Epidermal melanocyte (primary cell): ENCODE measurements around the gene POU4F1.
"Not testable (repeated sequence)": the region's sequence is repeated elsewhere in the genome, so short reads cannot be mapped to it uniquely, and the experiment has no call there.

Source experiments
- DNase-seq: peaks from one replicate; pipeline ENCODE4 v3.0.0; 2011; ENCODE audit warnings: low spot score; ENCODE audit not compliant: insufficient read length

POU4F1 gene

GRCh38 chr13:78603240-78603957, at the start of gene POU4F1:
TSS of gene POU4F1 (minus strand) at chr13:78603552. CDS start at chr13:78603326, 226 bp downstream.
- DNase-seq: no peak

- DNase-seq: no peak
Observed at GRCh38 chr13:78652651-78653050, 49.3 kb upstream of the POU4F1 start.

GRCh38 chr13:78650717-78651083, 47.3 kb upstream of the POU4F1 start:
- DNase-seq: no peak

GRCh38 chr13:78649997-78650716, 46.8 kb upstream of the POU4F1 start:
- no peak for DNase-seq

GRCh38 chr13:78647109-78647678, 43.8 kb upstream of the POU4F1 start:
- DNase-seq: not testable (repeated sequence)

GRCh38 chr13:78638216-78638615, 34.9 kb upstream of the POU4F1 start:
- DNase-seq: no peak

GRCh38 chr13:78636495-78636894, 33.1 kb upstream of the POU4F1 start:
- DNase-seq: no peak

- no peak for DNase-seq
Observed at GRCh38 chr13:78632996-78633395, 29.6 kb upstream of the POU4F1 start.

GRCh38 chr13:78631077-78631476, 27.7 kb upstream of the POU4F1 start:
- DNase-seq: no peak

GRCh38 chr13:78630511-78630910, 27.2 kb upstream of the POU4F1 start:
- DNase-seq: no peak

- DNase-seq: no peak
Observed at GRCh38 chr13:78625384-78625783, 22.0 kb upstream of the POU4F1 start.

GRCh38 chr13:78623132-78623531, 19.8 kb upstream of the POU4F1 start:
- DNase-seq: no peak

- no peak for DNase-seq
Observed at GRCh38 chr13:78620936-78621470, 17.7 kb upstream of the POU4F1 start.

GRCh38 chr13:78618411-78618810, 15.1 kb upstream of the POU4F1 start:
- DNase-seq: no peak

GRCh38 chr13:78611040-78611439, 7.7 kb upstream of the POU4F1 start:
- DNase-seq: no peak

- no peak for DNase-seq
Observed at GRCh38 chr13:78610381-78610883, 7.1 kb upstream of the POU4F1 start.

- no peak for DNase-seq
Observed at GRCh38 chr13:78609464-78610205, 6.3 kb upstream of the POU4F1 start.

GRCh38 chr13:78608688-78609463, 5.5 kb upstream of the POU4F1 start:
- DNase-seq: no peak

GRCh38 chr13:78608252-78608687, 4.9 kb upstream of the POU4F1 start:
- no peak for DNase-seq

- no peak for DNase-seq
Observed at GRCh38 chr13:78607409-78608251, 4.3 kb upstream of the POU4F1 start.
